ENCODE data around the gene ZNF573.
"Not testable (repeated sequence)": the region's sequence is repeated elsewhere in the genome, so short reads cannot be mapped to it uniquely, and the experiment has no call there.

The ZNF573 gene

GRCh38 chr19:37779127-37780005 is at the start of gene ZNF573:
Gene ZNF573, minus strand, starts transcription at chr19:37779586. Its CDS starts 5,857 bp downstream, at chr19:37773729.
- peak; percentile 68 for DNase-seq (ENCODE audit: low spot score)

- peak; percentile 3 for DNase-seq (ENCODE audit: low spot score)
Observed at GRCh38 chr19:37817180-37817981, 38.0 kb upstream of the ZNF573 start.

GRCh38 chr19:37815611-37816010 is 36.2 kb upstream of the ZNF573 start:
- DNase-seq (ENCODE audit: low spot score), result not testable (repeated sequence)

- no peak for DNase-seq (ENCODE audit: low spot score)
Observed at GRCh38 chr19:37813340-37813739, 34.0 kb upstream of the ZNF573 start.

DNA sequence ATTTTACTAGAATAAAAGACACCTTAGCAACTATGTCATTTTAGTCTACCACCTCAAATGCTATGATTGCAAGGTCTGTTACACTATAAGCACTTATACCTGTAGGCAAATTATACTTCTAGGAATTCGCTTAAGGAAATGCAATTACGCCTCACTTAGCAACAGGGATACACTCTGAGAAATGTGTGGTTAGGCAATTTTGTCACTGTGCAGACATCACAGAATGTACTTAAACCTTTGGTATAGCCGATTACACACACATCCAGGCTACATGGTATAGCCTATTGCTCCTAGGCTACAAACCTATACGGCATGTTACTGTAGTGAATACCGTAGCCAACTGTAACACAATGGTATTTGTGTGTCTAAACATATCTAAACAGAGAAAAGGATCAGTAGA is 30.0 kb upstream of the ZNF573 start:
- no peak for DNase-seq (ENCODE audit: low spot score)

GRCh38 chr19:37803249-37803840 is 24.0 kb upstream of the ZNF573 start:
- DNase-seq (ENCODE audit: low spot score), result no peak

GRCh38 chr19:37790244-37790925 is 11.0 kb upstream of the ZNF573 start:
- DNase-seq (ENCODE audit: low spot score), result no peak

GRCh38 chr19:37778613-37779126 is 716 bp downstream of the ZNF573 start:
- peak; percentile 8 for DNase-seq (ENCODE audit: low spot score)

DNA sequence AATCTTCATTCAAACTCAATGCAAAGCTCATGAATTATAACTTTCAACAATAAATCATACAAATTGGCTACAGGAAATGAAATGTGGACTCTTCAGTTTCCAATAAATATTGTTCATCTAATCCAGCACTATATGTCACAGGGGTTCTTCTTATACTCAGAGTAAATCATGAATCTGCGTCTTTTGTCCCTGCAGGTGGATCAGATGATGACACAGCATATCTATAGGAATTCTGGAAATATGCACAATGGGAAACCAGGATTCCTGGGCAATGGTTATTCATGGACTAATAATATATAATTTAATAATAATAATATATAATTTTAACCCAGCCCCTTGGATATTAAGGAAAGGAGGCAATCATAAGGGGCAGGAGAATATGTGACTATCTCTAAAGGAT is 8.4 kb downstream of the ZNF573 start:
- DNase-seq (ENCODE audit: low spot score), result no peak

- DNase-seq (ENCODE audit: low spot score), result peak; percentile 0
Observed at GRCh38 chr19:37763488-37763887, 15.9 kb downstream of the ZNF573 start.

DNA sequence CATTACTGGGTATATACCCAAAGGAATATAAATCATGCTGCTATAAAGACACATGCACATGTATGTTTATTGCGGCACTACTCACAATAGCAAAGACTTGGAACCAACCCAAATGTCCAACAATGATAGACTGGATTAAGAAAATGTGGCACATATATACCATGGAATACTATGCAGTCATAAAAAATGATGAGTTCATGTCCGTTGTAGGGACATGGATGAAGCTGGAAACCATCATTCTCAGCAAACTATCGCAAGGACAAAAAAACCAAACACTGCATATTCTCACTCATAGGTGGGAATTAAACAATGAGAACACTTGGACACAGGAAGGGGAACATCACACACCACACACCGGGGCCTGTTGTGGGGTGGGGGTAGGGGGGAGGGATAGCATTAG is 21.7 kb downstream of the ZNF573 start:
- not testable (repeated sequence) for DNase-seq (ENCODE audit: low spot score)

- DNase-seq (ENCODE audit: low spot score), result no peak
Observed at GRCh38 chr19:37738371-37738770, 41.0 kb downstream of the ZNF573 start.

GRCh38 chr19:37725181-37725580 is 54.2 kb downstream of the ZNF573 start:
- no peak for DNase-seq (ENCODE audit: low spot score)

- no peak for DNase-seq (ENCODE audit: low spot score)
Observed at GRCh38 chr19:37719927-37720265, 59.5 kb downstream of the ZNF573 start.

DNA sequence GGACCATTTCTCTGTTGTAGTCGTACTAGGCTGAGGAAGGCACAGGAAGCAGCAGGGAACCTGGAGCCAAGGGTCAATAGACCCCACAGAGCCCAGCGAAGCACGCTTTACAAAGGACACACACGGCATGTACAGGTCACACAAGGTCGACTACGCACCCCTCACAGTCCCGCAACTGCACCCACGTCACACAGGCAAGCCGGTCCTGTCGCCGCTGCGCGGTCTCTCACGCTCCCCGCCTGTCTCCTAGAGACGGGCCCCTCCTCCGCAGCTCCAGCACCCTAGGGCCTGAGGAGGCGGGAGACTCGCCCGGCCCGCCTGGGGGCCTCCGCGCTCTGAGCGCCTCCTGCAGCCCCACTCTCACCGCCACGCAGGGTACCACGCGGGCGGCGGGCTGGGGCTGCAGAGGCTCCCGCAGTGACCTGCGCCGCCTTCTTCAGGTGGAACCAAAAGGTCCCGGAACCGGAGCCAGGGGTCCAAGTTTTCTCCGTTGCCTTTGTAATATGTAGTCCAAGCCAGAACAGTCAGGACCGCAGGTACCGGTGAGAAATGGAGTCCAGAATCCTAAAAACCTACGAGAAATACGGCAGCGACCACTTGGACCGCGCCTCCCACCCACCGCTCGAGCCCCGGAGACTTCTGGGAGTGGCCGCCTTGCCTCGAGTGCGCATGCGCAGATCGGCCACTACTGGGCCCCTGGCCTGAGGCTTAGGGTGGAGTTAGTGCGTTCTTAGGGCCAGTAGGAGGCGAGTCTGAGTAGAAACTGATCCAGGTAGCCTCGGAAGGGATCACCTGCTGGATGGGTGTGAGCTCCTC is 60.1 kb downstream of the ZNF573 start, which contains the start of gene ZNF607:
Gene ZNF607 (minus strand): TSS at position 651 of the 816 bp plus-strand sequence. CDS start 8,143 bp downstream, outside the sequence.
- DNase-seq (ENCODE audit: low spot score), result peak; percentile 75

DNA sequence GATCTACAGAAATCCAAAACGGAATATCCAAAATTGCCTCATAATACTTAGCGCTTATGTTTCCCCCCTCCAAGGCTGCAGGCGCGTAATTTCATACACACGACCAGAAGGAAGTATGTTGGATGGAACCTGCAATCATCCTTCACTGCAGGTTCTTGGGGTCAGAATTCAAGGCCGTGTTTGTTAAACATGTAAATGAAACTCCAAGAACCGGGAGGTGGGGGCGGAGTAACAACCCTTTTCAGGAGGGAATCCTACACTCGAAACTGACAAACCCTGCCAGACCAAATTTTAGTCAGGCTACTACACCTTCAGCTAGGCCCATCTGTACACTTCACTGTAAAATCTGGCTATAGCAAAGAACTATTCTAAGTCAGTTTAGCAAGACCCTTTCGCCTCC is 61.1 kb downstream of the ZNF573 start:
- DNase-seq (ENCODE audit: low spot score), result no peak

DNA sequence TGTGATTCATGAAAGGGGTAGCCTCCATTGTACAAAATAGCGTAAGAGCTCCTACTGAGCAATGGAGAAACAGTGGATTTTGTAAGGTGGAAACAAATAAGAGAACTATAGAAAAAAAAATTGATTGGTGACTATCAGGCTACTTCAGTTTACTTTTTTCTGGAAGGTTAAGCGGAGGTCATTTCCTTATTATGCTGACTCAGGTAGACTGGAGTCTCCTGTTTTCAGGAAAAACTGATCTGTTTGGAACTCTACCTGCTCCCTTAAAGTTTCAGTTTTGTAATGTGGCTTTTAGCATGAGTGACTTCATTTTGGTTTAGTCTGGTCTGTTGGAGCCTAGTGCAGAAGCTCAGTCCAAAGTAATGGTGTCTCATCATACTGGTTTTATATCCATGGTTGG is 63.2 kb downstream of the ZNF573 start:
- DNase-seq (ENCODE audit: low spot score), result no peak

- DNase-seq (ENCODE audit: low spot score), result no peak
Observed at GRCh38 chr19:37706052-37706605, 73.3 kb downstream of the ZNF573 start.

DNA sequence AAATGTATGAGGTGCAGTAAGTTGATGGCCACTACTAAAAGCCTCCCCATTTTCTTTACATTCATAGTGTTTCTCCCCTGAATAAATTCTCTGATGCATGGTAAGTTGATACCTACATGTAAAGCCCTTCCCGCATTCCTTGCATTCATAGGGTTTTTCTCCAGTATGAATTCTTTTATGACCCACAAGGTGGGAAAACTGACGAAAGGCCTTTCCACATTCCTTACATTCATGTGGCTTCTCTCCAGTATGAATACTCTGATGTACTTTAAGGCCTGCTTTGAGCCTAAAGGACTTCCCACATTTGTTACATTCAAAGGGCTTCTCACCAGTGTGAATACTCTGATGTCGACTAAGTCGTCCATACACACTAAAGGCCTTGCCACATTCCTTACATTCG is 80.3 kb downstream of the ZNF573 start:
- DNase-seq (ENCODE audit: low spot score), result no peak

DNA sequence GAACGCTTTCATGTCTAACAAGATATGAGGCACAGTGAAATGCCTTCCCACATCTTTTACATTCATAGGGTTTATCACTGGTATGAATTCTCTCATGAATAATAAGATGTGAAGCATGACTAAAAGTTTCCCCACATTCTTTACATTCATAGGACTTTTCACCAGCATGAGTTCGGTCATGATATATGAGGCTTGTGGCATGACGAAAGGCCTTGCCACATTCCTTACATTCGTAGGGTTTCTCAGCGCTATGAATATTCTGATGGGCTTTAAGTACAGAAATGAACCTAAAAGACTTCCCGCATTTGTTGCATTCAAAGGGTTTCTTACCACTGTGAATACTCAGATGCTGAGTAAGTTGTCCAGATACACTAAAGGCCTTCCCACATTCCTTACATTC is 81.2 kb downstream of the ZNF573 start:
- no peak for DNase-seq (ENCODE audit: low spot score)

Data from kidney capillary endothelial cell (primary cell).